Left ventricle myocardium inferior (tissue), 1 donor: ENCODE measurements around the gene LONRF3. TPM values are rescaled to one million over a fixed set of nuclear protein-coding genes. Genes with fewer than 3 reads are reported as not detected.

Source experiments
- DNase-seq: peaks from one replicate; pipeline ENCODE4 v3.0.0-alpha.2; 2020
- H3K27ac ChIP-seq: fragments of 200-600 bp; replicated peaks from 2 replicates; pipeline ENCODE4 v1.8.0; 2021
- H3K27me3 ChIP-seq: fragments of 200-600 bp; 2 replicates; pipeline ENCODE4 v1.8.0; 2021; ENCODE audit warnings: low read depth
- H3K36me3 ChIP-seq: fragments of 200-600 bp; 2 replicates; pipeline ENCODE4 v1.8.0; 2021
- H3K4me1 ChIP-seq: fragments of 200-600 bp; 2 replicates; pipeline ENCODE4 v1.8.0; 2021
- H3K4me3 ChIP-seq: fragments of 200-600 bp; 2 replicates; pipeline ENCODE4 v1.8.0; 2021; ENCODE audit warnings: mild to moderate bottlenecking, moderate library complexity
- H3K9me3 ChIP-seq: fragments of 200-600 bp; replicated peaks from 2 replicates; pipeline ENCODE4 v1.8.0; 2021
- intact Hi-C: fragments of 100-400 bp; cut with micrococcal nuclease; formaldehyde crosslinking; loops from one replicate; pipeline ENCODE4 v1.11.0; 2022
- total RNA-seq: library from RNA; stranded (reverse); fragmentation: NEBNext Ultra II Directional; extraction: Animal tissue kit (Norgen Biotek cat#: 25700); gene quantifications from one replicate; pipeline ENCODE4 v1.2.1, GENCODE V29; 2021
- TF ChIP-seq, protein P1 (sequence below): fragments of 200-600 bp; IDR thresholded peaks from 2 replicates; pipeline ENCODE4 v1.8.0; 2021; ENCODE audit warnings: antibody characterized with exemption, mild to moderate bottlenecking, borderline replicate concordance
- donor health status: DM: no; HTN: yes; CAD: no; lungs with severe emphysema.

LONRF3 gene
- total RNA-seq, 1 donor from 2014 or later = 0.93 TPM

DNA sequence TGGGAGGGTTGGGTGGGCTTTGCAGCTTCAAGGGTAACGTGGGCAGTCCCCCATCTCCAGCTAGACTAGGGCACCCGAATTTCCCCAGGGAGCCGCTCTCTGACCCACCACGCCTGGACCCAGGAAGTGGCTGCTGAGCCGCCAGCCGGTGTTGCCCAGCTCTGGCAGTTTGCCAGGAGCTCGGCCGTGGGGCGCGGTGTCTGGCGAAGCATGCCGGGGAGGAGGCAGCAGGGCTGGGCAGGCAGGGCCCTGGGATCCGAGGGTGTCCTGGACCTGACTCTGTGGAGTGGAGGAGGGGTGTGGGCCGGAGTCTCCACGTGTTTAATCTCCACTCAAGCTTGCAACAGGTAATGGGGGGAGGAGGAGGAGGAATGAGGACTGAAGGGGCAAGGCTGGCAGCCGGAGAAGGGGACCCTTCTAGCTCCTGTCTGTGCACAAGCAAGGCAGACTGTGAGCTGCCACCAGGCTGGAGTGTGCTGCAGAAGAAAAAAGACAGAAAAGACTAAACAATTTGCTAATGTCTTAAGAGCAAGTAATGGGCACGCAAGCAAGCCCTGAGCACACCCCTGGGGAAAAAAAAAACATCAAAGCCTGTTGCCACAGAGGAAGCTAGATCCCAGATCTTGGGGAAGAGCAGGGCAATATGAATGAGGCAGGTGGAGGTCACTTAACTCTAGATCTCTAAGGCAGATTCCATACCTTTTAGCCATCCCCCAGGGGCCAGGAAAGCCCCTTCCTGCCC, 2.4 kb downstream of the LONRF3 start:
- DNase-seq = peak; percentile 27
- intact Hi-C loops = no loop called here
- Histone ChIP-seq H3K27me3 (no peaks in the 10 kb centered on the region), H3K36me3 (no peaks in the 10 kb centered on the region), H3K9me3 (no peaks in the 10 kb centered on the region), H3K4me1 (peaks cover 22% of the 10 kb centered on the region), H3K27ac (peak overlapping the region; percentile 67), H3K4me3 (peak overlapping the region; percentile 70)
- TF ChIP-seq, protein P1, sequence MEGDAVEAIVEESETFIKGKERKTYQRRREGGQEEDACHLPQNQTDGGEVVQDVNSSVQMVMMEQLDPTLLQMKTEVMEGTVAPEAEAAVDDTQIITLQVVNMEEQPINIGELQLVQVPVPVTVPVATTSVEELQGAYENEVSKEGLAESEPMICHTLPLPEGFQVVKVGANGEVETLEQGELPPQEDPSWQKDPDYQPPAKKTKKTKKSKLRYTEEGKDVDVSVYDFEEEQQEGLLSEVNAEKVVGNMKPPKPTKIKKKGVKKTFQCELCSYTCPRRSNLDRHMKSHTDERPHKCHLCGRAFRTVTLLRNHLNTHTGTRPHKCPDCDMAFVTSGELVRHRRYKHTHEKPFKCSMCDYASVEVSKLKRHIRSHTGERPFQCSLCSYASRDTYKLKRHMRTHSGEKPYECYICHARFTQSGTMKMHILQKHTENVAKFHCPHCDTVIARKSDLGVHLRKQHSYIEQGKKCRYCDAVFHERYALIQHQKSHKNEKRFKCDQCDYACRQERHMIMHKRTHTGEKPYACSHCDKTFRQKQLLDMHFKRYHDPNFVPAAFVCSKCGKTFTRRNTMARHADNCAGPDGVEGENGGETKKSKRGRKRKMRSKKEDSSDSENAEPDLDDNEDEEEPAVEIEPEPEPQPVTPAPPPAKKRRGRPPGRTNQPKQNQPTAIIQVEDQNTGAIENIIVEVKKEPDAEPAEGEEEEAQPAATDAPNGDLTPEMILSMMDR = no peak

DNA sequence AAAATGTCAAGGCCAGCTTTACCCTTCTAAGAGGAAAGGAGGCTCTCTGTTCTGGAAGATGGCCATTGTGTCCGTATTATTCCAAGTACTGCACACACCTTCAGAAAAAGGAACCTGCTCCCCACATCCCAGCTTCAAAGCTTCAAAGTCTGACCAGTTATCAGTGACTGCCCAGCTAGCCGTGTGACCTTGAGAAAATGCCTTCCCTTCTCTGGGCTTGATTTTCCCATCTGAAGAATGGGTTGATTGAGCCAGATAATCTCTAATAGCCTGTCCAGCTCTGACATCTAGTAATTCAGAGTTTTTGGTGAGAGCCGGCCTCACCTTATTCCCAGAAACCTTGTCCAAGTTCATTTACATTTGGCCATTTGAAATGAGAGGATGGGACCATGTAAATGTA, 3.0 kb downstream of the LONRF3 start:
- peaks cover 22% of the 10 kb centered on the region for H3K4me1 ChIP-seq
- H3K4me3 ChIP-seq = no peak overlapping the region
- no peaks in the 10 kb centered on the region for H3K36me3 ChIP-seq
- H3K27me3 ChIP-seq = no peaks in the 10 kb centered on the region
- no peak for DNase-seq
- no peaks in the 10 kb centered on the region for H3K9me3 ChIP-seq
- H3K27ac ChIP-seq = no peak overlapping the region
- TF ChIP-seq, protein P1 = no peak
- intact Hi-C loops = no loop called here

DNA sequence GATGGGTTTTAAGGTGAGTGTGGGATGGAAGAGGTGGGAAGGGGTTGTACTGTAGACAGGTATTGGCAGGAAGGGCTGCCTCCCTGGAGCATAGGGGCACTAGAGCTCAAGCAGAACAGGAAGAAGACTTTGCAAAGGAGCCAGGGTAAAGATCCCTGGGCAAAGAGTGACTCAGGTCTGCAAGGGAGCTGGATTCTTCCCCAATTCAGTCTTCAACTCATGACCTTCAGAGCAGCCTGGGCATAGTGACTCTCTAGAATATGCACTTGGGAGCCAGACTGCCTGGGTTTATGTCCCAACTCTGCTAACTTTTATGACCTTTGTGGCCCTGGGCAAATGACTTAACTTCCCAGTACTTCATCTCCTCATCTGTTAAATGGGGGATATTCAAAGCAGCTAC, 4.0 kb downstream of the LONRF3 start:
- Histone ChIP-seq H3K36me3 (no peaks in the 10 kb centered on the region), H3K27me3 (no peaks in the 10 kb centered on the region), H3K9me3 (no peaks in the 10 kb centered on the region), H3K27ac (no peak overlapping the region), H3K4me1 (peaks cover 20% of the 10 kb centered on the region), H3K4me3 (no peak overlapping the region)
- intact Hi-C loops = no loop called here
- DNase-seq = no peak
- TF ChIP-seq, protein P1 = no peak

DNA sequence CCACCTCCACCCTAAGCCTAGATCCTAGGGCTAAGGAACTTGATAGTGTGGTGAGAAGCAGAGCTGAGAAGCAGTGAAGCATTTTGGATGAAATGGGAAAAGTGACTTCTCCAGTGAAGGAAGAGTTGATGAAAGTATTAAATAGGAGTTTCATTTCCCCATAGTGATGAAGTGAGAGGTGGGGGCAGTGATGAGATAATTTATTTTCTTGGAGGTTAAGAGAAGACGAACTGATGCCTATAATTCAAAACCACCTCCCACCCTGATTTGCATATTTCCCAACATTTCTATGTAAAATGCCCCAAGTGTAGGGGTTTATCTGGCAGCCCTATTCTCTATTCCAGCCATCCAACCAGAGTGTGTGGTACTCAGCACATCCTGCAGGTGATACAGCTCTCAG, 6.3 kb downstream of the LONRF3 start:
- H3K27ac ChIP-seq = no peak overlapping the region
- TF ChIP-seq, protein P1 = no peak
- peaks cover 3% of the 10 kb centered on the region for H3K4me1 ChIP-seq
- intact Hi-C loops = no loop called here
- DNase-seq = no peak
- no peaks in the 10 kb centered on the region for H3K36me3 ChIP-seq
- H3K27me3 ChIP-seq = no peaks in the 10 kb centered on the region
- no peak overlapping the region for H3K4me3 ChIP-seq
- H3K9me3 ChIP-seq = no peaks in the 10 kb centered on the region

DNA sequence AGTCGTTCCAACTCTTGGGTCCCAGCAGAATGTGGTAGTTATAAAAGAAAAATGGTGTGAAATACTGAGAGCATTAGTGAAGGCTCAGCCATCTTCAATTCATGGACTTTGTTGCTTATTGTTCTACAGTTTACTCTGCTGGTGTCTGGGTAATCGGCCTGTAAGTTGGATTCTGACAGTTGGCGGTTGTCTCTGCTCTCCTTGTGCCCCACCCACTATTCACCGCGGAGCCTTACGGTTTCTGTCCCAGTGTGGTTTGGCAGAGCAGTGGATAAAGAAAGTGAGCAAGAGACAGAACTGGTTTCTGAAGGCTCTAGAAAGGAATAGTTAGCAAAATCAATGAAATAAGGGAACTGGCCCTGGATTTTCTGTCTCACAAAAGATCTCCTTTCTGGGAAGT, 9.1 kb downstream of the LONRF3 start:
- Histone ChIP-seq H3K27me3 (no peaks in the 10 kb centered on the region), H3K4me3 (no peak overlapping the region), H3K27ac (no peak overlapping the region), H3K36me3 (no peaks in the 10 kb centered on the region), H3K9me3 (no peaks in the 10 kb centered on the region), H3K4me1 (no peaks in the 10 kb centered on the region)
- DNase-seq = no peak
- TF ChIP-seq, protein P1 = no peak
- intact Hi-C loops = no loop called here
